Activated T-cell treated with anti-CD3 and anti-CD28 coated beads for 48 hours (primary cell): ENCODE data around the gene CCL11.
"Not testable (repeated sequence)": the region's sequence is repeated elsewhere in the genome, so short reads cannot be mapped to it uniquely, and the experiment has no call there.

Source experiments
- DNase-seq: peaks from one replicate; pipeline ENCODE4 v3.0.0-alpha.2; 2020; ENCODE audit warnings: low read depth

CCL11 gene

GRCh38 chr17:34307110-34307509 lies 21.6 kb downstream of the CCL11 start:
- DNase-seq: no peak

- DNase-seq: no peak
These were observed 22.8 kb downstream of the CCL11 start for GRCh38 chr17:34308371-34308770.

GRCh38 chr17:34311291-34311690 lies 25.7 kb downstream of the CCL11 start:
- no peak for DNase-seq

- DNase-seq: no peak
These were observed 26.5 kb downstream of the CCL11 start for GRCh38 chr17:34312080-34312479.

- no peak for DNase-seq
These were observed 27.6 kb downstream of the CCL11 start for GRCh38 chr17:34313164-34313563.

GRCh38 chr17:34314279-34314678 lies 28.7 kb downstream of the CCL11 start:
- DNase-seq: no peak

GRCh38 chr17:34318474-34318873 lies 32.9 kb downstream of the CCL11 start:
- DNase-seq: no peak

- no peak for DNase-seq
These were observed 33.5 kb downstream of the CCL11 start, which contains the start of gene CCL8 for GRCh38 chr17:34319039-34319483. CCL8 (plus strand) TSS chr17:34319435; CDS start chr17:34319502, 67 bp downstream.

- DNase-seq: no peak
These were observed 36.4 kb downstream of the CCL11 start for GRCh38 chr17:34321964-34322363.

- DNase-seq: not testable (repeated sequence)
These were observed 42.0 kb downstream of the CCL11 start for GRCh38 chr17:34327580-34327979.

GRCh38 chr17:34337701-34338100 lies 52.2 kb downstream of the CCL11 start:
- no peak for DNase-seq
